Left ventricle myocardium superior (tissue), 1 donor: ENCODE results near the gene ADGRA1. TPM values are rescaled to one million over a fixed set of nuclear protein-coding genes. Genes with fewer than 3 reads are reported as not detected.
"Not testable (repeated sequence)": the region's sequence is repeated elsewhere in the genome, so short reads cannot be mapped to it uniquely, and the experiment has no call there.

ENCODE experiments used
- ATAC-seq: fragments of 200-7000 bp; cut with Tn5 transposase; one replicate; pipeline ENCODE4 v1.9.1; 2020; ENCODE audit warnings: mild to moderate bottlenecking, moderate library complexity
- DNase-seq: peaks from one replicate; pipeline ENCODE4 v3.0.0-alpha.2; 2020
- intact Hi-C: fragments of 100-400 bp; cut with micrococcal nuclease; formaldehyde crosslinking; loops from one replicate; pipeline ENCODE4 v1.11.0; 2022
- total RNA-seq: library from RNA; stranded (reverse); fragmentation: NEBNext Ultra II Directional; extraction: Animal tissue kit (Norgen Biotek cat#: 25700); gene quantifications from one replicate; pipeline ENCODE4 v1.2.1, GENCODE V29; 2021
- donor health status: DM: no; HTN: yes; CAD: no; lungs with severe emphysema.

The ADGRA1 gene
- total RNA-seq, 1 donor from 2014 or later = not detected

- ATAC-seq = no peak
- no peak for DNase-seq
- intact Hi-C loops = no loop called here
Measured at GRCh38 chr10:133104068-133104962, 16.6 kb downstream of the ADGRA1 start.

DNA sequence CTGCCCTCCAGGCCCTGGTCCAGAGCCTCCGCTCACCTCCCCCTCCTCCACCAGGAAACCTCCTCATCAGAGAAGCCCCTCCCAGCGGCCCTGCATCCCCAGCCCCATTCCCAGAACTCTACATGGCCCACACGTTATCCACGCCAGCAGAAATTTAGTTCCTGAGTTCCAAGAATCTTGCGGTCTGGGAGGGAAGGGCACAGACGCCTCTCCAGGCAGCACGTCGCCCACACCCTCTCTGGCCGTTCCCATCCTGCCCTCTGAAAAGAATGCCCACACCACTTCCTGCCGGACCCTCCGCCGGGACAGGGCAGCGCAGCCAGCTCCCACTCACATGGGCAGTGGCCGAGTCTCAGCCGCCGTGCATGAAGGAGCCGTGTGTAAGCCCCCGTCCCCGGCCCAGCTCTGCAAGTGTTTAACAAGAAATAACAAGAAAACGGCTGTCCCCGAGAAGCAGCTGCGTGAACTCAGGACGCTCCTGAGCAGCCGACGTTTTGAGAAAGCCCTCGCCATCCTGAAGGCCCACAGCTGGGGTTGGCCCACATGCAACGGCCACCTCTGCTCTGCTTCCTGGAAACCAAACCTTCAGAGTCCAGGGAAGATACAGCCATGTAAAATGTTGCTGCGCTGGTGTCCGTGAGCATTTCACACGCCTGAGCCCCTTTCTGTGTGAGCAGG lies 17.4 kb downstream of the ADGRA1 start:
- intact Hi-C loops = no loop called here
- DNase-seq = no peak
- ATAC-seq = no peak

- DNase-seq (no peak), ATAC-seq (no peak)
- intact Hi-C loops = no loop called here
Measured at GRCh38 chr10:133105686-133106390, 18.1 kb downstream of the ADGRA1 start.

DNA sequence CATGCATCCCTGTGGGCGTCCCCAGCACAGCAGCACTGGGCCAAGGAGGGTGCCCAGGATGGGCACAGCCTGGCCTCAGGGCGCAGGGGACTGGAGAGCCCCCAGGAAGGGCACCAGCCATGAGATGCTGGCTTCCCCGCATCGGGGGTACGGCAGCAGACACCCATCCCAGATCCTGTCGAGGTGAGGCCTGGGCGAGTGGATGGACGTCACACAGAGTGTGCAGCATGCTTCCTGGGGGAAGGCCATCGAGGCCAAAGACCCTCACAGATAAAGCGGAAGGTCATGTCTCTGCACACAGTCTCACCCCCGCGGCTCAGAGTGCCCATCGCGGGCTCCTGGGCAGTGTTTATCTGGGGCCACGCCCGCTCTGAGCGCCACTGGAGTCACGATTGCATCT lies 18.8 kb downstream of the ADGRA1 start:
- intact Hi-C loops = no loop called here
- no peak for ATAC-seq
- DNase-seq = no peak

GRCh38 chr10:133107442-133107841 lies 19.7 kb downstream of the ADGRA1 start:
- DNase-seq = no peak
- intact Hi-C loops = no loop called here
- no peak for ATAC-seq

DNA sequence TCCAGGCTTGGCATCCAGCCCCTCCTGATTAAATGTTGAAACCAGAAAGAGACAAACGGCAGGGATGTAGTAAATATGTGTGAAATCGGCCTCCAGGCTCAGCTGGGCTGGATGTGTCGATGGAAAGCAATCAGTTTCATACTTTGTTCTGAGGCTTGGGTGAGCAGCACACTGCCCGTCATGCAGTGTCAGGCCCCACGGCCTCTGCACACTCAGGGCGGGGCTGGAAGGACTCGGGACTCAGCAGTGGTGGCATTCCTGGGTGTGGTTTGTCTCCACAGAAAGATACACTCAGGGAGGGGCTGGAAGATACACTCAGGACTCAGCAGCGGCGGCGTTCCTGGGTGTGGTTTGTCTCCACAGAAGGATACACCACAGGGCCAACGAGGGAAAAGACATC lies 22.0 kb downstream of the ADGRA1 start:
- no peak for DNase-seq
- intact Hi-C loops = no loop called here
- ATAC-seq = peak; percentile 16

DNA sequence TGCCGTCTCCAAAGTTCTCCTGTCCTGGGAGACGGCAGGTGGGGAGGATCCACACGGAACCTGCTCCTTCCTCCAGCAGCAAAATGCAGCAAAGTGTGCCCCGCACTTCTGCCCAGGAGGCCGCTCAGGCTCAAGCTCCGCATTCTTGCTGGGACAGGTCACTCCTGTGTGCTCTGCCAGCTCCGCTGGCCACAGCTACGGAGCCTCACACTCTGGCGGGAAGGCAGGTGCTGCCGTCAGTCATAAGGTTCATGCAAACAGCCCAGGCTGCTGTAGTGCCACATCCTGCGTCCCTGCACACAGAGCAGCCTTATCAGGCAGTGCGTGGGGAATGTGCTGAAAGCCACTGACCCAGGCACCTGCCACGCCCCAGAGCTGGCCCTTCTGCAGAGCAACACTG lies 22.4 kb downstream of the ADGRA1 start:
- intact Hi-C loops = no loop called here
- DNase-seq (no peak), ATAC-seq (peak; percentile 90)

DNA sequence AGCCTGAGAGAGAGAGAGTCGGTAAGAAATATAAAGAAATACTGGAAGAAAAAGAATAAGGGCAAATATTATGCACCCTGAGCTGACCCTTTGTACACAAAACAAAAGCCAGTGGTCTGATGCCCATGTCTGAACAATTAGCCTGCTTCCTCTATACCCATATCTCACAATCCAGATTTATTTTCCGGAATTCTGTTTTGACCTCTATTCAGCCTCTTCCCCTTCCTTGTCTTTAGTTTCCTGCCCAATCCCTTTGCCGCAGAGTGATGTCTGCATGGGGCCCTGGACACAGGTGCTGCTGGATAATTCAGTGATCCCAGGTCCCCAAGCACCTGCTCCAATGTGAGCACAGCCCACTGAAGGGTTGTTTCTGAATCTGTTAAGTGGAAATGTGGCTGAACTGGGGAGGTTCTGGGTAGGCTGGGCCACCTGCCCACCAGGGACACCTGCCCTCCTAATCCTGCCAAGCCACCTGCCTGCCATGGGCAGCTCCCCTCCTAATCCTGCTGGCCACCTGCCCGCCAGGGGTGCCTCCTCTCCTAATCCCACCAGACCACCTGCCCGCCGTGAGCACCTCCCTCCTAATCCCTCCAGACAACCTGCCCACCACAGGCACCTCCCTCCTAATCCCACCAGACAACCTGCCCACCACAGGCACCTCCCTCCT lies 23.0 kb downstream of the ADGRA1 start:
- no peak for DNase-seq
- ATAC-seq = no peak
- intact Hi-C loops = no loop called here

GRCh38 chr10:133111640-133112039 lies 23.9 kb downstream of the ADGRA1 start:
- intact Hi-C loops, ATAC-seq, DNase-seq: not testable (repeated sequence)

GRCh38 chr10:133113146-133113830 lies 25.6 kb downstream of the ADGRA1 start:
- intact Hi-C loops = no loop called here
- no peak for ATAC-seq
- no peak for DNase-seq

GRCh38 chr10:133113847-133114246 lies 26.1 kb downstream of the ADGRA1 start:
- intact Hi-C loops = no loop called here
- no peak for DNase-seq
- no peak for ATAC-seq

DNA sequence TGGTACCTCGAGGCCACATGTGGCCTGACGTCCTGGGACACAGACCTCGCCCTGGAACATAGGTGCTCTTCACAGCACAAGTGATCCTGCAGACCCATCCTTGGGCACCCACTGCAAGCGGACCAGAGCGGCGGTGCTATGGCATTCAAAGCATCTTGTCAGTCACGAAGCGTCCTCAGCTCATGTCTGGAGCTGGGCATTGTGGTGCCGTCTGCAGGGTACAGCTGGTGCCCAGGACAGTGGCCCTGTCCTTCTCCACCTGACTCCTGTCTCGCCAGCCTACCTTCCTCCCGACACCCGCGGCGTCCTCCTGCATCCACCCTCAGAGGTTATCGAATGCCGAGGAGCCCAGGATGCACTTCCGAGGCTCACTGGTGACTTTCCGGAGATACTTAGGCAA lies 26.5 kb downstream of the ADGRA1 start:
- DNase-seq = no peak
- no peak for ATAC-seq
- intact Hi-C loops = no loop called here

- ATAC-seq (no peak), DNase-seq (no peak)
- intact Hi-C loops = no loop called here
Measured at GRCh38 chr10:133114726-133115452, 27.2 kb downstream of the ADGRA1 start.

GRCh38 chr10:133115453-133115842 lies 27.7 kb downstream of the ADGRA1 start:
- intact Hi-C loops = no loop called here
- no peak for DNase-seq
- ATAC-seq = no peak

- intact Hi-C loops = no loop called here
- DNase-seq (no peak), ATAC-seq (no peak)
Measured at GRCh38 chr10:133115976-133116375, 28.3 kb downstream of the ADGRA1 start.

DNA sequence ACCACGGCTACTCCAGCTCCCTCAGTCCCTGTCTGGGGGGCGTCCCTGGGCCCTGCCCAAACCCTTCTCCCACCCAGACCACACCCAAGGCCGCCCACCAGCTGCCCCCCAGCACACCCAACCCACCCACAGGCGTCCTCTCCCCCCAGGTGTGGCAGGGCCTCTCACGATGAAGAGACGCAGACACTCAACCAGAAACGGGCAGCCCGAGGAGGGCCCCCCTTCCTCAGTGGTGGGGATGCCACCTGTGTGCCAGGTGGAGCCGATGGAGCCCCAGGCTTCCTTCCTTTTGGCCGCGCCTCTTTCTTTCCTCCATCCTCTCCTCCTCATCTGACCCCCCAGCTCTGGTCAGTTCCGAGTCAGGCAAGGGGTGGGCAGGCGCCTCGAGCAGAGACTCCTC lies 28.7 kb downstream of the ADGRA1 start:
- ATAC-seq = no peak

DNA sequence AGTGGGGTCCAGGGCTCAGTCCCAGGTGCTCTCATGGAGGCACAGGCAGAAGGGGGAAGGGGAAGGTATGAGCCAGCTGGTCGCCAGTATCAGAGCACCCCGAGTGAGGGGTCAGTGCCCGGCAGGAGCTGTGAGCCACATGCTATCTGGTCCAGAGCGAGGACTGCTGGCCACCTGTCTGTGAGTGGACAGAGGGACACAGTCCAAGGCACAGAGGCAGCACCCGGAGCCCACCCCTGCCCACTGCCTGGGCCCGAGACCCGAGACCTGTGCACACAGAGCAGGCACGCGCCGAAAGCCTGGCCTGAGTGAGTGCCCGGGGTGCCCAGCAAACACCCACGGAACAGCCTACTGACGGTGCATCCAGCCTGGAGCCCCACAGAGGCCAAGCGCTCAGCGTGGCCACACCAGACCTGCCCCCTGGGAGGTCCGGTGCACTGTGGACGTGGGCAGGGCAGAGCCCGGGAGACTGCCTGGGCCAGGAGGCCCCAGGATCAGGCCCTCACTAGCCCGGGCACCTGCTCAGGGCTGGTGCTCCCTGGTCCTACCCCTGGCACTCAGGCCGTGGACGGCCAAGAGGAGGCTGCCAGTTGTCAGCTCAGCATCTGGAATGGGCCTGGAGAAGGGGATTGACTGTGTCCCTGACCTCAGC lies 29.4 kb downstream of the ADGRA1 start:
- DNase-seq (no peak), ATAC-seq (no peak)
- intact Hi-C loops = no loop called here

More for the DNA sequence above, 28.7 kb downstream of the ADGRA1 start:
- intact Hi-C loops = no loop called here
- no peak for DNase-seq

DNA sequence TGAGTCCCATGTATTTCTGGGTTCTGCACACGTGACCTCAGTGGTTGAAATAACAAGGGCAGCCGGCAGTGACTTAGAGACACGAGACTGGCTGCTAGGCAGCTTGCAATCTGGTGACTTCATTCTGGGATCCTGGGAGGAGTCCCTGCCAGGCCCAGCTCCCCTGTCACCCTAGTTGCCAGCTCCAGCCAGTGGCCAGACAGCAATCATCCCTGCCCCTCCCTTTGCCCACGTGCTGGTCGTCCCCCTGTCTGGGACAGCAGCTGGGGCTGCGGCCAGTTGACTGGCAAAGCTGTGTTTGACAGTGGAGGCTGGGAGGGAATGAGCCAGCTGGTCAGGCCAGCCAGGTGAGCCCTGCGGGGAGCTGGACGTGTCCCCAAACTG lies 30.0 kb downstream of the ADGRA1 start:
- peak; percentile 56 for DNase-seq
- intact Hi-C loops = no loop called here
- ATAC-seq = peak; percentile 93
